MM.1S (cell line): ENCODE data around the gene C2CD2.

ENCODE experiments used
- EZH2 ChIP-seq: fragments of 300-600 bp; sonication (generic); optimal IDR thresholded peaks from 2 replicates; pipeline ENCODE3; 2017; ENCODE audit warnings: low read depth, mild to moderate bottlenecking, antibody characterized with exemption, low read length, mixed read lengths
- EZH2phosphoT487 ChIP-seq: fragments of 300-600 bp; sonication (generic); IDR thresholded peaks from 2 replicates; pipeline ENCODE4 v1.6.1; 2018; ENCODE audit warnings: antibody characterized with exemption, low read length
- TF ChIP-seq, protein P1 (sequence below): fragments of 300-600 bp; sonication (generic); IDR thresholded peaks from 2 replicates; pipeline ENCODE4 v1.5.1; 2016; ENCODE audit warnings: antibody characterized with exemption, low read length, mixed read lengths

- TF ChIP-seq, protein P1, sequence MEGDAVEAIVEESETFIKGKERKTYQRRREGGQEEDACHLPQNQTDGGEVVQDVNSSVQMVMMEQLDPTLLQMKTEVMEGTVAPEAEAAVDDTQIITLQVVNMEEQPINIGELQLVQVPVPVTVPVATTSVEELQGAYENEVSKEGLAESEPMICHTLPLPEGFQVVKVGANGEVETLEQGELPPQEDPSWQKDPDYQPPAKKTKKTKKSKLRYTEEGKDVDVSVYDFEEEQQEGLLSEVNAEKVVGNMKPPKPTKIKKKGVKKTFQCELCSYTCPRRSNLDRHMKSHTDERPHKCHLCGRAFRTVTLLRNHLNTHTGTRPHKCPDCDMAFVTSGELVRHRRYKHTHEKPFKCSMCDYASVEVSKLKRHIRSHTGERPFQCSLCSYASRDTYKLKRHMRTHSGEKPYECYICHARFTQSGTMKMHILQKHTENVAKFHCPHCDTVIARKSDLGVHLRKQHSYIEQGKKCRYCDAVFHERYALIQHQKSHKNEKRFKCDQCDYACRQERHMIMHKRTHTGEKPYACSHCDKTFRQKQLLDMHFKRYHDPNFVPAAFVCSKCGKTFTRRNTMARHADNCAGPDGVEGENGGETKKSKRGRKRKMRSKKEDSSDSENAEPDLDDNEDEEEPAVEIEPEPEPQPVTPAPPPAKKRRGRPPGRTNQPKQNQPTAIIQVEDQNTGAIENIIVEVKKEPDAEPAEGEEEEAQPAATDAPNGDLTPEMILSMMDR: no peak
- TF ChIP-seq EZH2phosphoT487 (no peak), EZH2 (no peak)
These were observed 47.1 kb upstream of the C2CD2 start for GRCh38 chr21:42000908-42001307.
